Raji (cell line): ENCODE measurements around the gene TMEM232.

Experiments
- POLR2A ChIP-seq: IDR thresholded peaks from 2 replicates; pipeline ENCODE4 v1.6.1; 2011; ENCODE audit warnings: low read depth, low read length, control low read depth; ENCODE audit not compliant: insufficient read depth

The TMEM232 gene

DNA sequence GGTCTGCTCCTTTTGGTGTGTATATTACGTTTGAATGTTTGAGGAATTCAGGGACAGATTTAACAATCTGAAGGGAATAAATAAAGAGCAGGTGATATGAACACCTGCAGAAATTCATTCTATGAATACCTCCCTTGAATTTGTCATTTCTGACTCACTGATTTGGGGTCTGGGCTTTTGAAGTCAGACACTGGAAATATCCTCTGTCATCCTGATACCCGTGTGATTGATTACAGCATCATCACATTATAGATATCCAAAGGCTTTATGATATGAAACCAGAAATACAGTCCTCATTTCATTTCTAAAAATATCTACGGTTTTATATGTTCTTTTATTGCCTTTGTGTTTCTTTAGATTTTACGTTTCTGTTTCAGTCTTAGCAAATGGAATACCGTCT is 68.5 kb downstream of the TMEM232 start:
- no peak for TF ChIP-seq POLR2A

GRCh38 chr5:110653231-110653970 is 73.1 kb downstream of the TMEM232 start:
- TF ChIP-seq POLR2A: no peak

- TF ChIP-seq POLR2A: no peak
These were observed 75.0 kb downstream of the TMEM232 start for GRCh38 chr5:110651507-110651906.

GRCh38 chr5:110644357-110644756 is 82.1 kb downstream of the TMEM232 start:
- TF ChIP-seq POLR2A: no peak

- no peak for TF ChIP-seq POLR2A
These were observed 87.2 kb downstream of the TMEM232 start for GRCh38 chr5:110638970-110639902.

GRCh38 chr5:110634475-110634874 is 92.0 kb downstream of the TMEM232 start:
- TF ChIP-seq POLR2A: no peak

- no peak for TF ChIP-seq POLR2A
These were observed 95.2 kb downstream of the TMEM232 start for GRCh38 chr5:110631236-110631635.

DNA sequence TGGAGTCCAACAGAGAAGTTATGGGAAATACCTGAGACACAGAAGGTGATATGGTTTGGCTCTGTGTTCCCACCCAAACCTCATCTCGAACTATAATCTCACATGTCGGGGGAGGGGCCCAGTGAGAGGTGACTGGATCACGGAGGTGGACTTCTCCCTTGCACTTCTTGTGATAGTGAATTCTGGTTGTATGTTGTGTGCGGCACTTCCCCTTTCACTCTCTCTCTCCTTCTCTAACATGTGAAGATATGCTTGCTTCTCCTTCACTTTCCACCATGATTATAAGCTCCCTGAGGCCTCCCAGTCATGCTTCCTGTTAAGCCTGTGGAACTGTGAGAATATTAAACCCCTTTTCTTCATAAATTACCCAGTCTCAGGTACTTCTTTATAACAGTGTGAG is 96.1 kb downstream of the TMEM232 start:
- no peak for TF ChIP-seq POLR2A

GRCh38 chr5:110625376-110625999 is 101.0 kb downstream of the TMEM232 start:
- TF ChIP-seq POLR2A: no peak

DNA sequence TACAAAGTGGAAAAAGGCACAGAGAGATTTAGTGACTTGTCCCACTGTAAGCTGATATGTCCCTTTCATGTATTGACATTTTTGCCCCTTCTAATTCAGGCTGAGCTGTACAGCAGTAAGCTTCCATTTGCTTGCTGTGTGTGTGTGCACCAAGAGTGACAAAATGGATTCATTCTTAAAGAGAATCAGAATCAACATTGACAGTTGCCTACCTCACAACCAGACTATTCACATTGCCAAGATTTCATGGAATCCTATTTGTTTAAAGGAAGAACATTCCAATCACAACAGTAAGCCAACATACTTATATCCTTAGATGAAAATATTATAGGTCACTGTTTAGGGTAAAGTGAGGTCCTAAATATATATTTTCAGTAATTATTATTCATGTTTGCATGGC is 102.6 kb downstream of the TMEM232 start:
- no peak for TF ChIP-seq POLR2A

GRCh38 chr5:110618941-110619340 is 107.5 kb downstream of the TMEM232 start:
- TF ChIP-seq POLR2A: no peak

DNA sequence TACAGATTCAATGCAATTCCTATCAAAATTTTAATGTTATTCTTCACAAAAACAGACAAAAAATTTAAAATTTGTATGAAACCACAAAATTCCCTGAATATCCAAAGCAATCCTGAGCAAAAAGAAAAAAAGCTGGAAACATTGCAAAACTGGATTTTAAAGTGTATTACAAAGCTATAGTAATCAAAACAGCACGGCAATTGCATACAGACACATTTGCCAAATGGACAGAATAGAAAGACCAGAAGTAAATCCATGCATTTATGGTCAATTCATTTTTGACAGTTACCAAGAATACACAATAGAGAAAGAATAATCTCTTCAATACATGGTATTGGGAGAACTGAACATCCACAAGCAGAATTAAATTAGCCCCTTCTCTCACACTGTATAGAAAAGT is 110.5 kb downstream of the TMEM232 start:
- no peak for TF ChIP-seq POLR2A

- TF ChIP-seq POLR2A: no peak
These were observed 113.7 kb downstream of the TMEM232 start for GRCh38 chr5:110612794-110613247.

GRCh38 chr5:110611817-110612216 is 114.7 kb downstream of the TMEM232 start:
- no peak for TF ChIP-seq POLR2A

GRCh38 chr5:110594866-110595265 is 131.6 kb downstream of the TMEM232 start:
- no peak for TF ChIP-seq POLR2A
